Karpas-422 (cell line): Measurements from ENCODE around the gene DPP6. TPM values are rescaled to one million over a fixed set of nuclear protein-coding genes. Genes with fewer than 3 reads are reported as not detected.

Source experiments
- DNase-seq: peaks from one replicate; pipeline ENCODE4 v3.0.0-alpha.2; 2015
- H2AFZ ChIP-seq: fragments of 200-600 bp; sonication (generic); 2 replicates; pipeline ENCODE4 v1.6.1; 2014; ENCODE audit warnings: antibody characterized with exemption, low read length, mixed read lengths
- H3K27ac ChIP-seq: fragments of 200-600 bp; sonication (generic); 2 replicates; pipeline ENCODE4 v1.5.1; 2014; ENCODE audit warnings: mild to moderate bottlenecking, low read length, moderate library complexity
- H3K27me3 ChIP-seq: fragments of 200-600 bp; sonication (generic); 2 replicates; pipeline ENCODE4 v1.6.1; 2014; ENCODE audit warnings: low read length, mixed read lengths
- H3K36me3 ChIP-seq: fragments of 200-600 bp; sonication (generic); 2 replicates; pipeline ENCODE4 v1.6.1; 2014; ENCODE audit warnings: low read length, mixed read lengths; ENCODE audit not compliant: insufficient read depth
- H3K4me1 ChIP-seq: fragments of 200-600 bp; sonication (generic); 2 replicates; pipeline ENCODE4 v1.6.1; 2014; ENCODE audit warnings: mild to moderate bottlenecking, low read length, mixed read lengths
- H3K4me2 ChIP-seq: fragments of 200-600 bp; sonication (generic); 2 replicates; pipeline ENCODE4 v1.6.1; 2014; ENCODE audit warnings: low read length, low read depth, mild to moderate bottlenecking; ENCODE audit not compliant: poor library complexity, severe bottlenecking
- H3K4me3 ChIP-seq: fragments of 200-600 bp; sonication (generic); 2 replicates; pipeline ENCODE4 v1.5.1; 2014; ENCODE audit warnings: mild to moderate bottlenecking, antibody characterized with exemption, low read length, mixed read lengths
- H3K79me2 ChIP-seq: fragments of 200-600 bp; sonication (generic); 2 replicates; pipeline ENCODE4 v1.6.1; 2014; ENCODE audit warnings: mild to moderate bottlenecking, low read length, mixed read lengths
- H3K9ac ChIP-seq: fragments of 200-600 bp; sonication (generic); 2 replicates; pipeline ENCODE4 v1.6.0; 2014; ENCODE audit warnings: low read length
- H3K9me2 ChIP-seq: fragments of 200-600 bp; sonication (generic), shearing (Covaris generic); replicated peaks from 2 replicates; pipeline ENCODE4 v1.6.0; 2014; ENCODE audit warnings: mild to moderate bottlenecking, low read length, moderate library complexity; ENCODE audit not compliant: insufficient read depth
- H3K9me3 ChIP-seq: fragments of 300-700, 200-600 bp; sonication (generic); 2 replicates; pipeline ENCODE4 v1.6.1; 2014; ENCODE audit warnings: low read length, mixed read lengths
- H4K20me1 ChIP-seq: fragments of 200-600 bp; sonication (generic); 2 replicates; pipeline ENCODE4 v1.6.1; 2014; ENCODE audit warnings: mild to moderate bottlenecking, antibody characterized with exemption, low read length, low read depth; ENCODE audit not compliant: insufficient read depth
- total RNA-seq: library from RNA; depleted of rRNA; stranded (reverse); fragments of >200 nt; shearing (Covaris generic); gene quantifications from 2 replicates; pipeline ENCODE4 v1.2.3, GENCODE V29; 2014; ENCODE audit warnings: low replicate concordance

DPP6 gene
- total RNA-seq, 1 experiment from 2014 or later = not detected

DNA sequence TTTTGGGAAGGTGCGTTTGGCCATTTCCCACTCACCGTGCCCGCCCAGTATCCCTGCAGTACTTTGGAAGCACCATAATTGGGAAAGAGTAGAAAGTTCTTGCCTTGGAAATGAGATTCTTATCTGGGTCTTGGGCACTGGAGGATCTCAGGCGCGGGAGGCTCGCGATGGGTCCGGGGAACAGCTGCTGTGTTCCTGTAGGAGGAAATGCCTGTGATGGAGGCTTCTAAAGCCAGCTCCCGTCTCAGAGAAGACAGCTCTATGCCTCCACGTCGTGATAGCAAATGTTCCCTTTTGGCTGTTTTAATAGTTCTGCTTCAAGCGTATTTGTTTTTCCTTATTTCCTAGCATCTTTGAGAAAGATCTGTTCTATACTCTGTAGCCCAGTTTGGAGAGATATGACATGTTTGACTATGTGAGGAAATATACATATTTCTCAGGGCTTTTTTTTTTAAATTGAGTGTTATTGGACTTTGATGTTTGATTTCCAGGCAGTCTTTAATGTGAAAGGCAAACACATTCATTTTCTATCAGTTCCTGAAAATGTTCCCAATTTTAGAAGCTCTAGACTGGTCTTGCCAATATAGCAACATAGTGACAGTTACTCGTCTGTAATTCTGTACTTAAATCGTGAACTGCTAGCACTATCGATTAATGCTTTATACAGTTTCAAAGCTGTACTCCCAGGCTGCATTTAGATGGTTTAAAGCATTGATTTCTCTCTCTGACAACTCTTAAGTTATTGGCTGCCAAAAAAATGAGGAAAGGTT is 280.8 kb downstream of the DPP6 start:
- no peak overlapping the region for H2AFZ ChIP-seq
- H3K9me3 ChIP-seq = no peaks in the 10 kb centered on the region
- DNase-seq = no peak
- no peaks in the 10 kb centered on the region for H3K79me2 ChIP-seq
- no peaks in the 10 kb centered on the region for H3K36me3 ChIP-seq
- H4K20me1 ChIP-seq = no peaks in the 10 kb centered on the region
- no peak overlapping the region for H3K4me3 ChIP-seq
- no peaks in the 10 kb centered on the region; the same call in 1 of the 2 replicates for H3K27me3 ChIP-seq
- no peak overlapping the region for H3K9ac ChIP-seq
- no peaks in the 10 kb centered on the region for H3K4me1 ChIP-seq
- no peak overlapping the region for H3K27ac ChIP-seq
- no peaks in the 10 kb centered on the region for H3K9me2 ChIP-seq
- H3K4me2 ChIP-seq = no peak overlapping the region

DNA sequence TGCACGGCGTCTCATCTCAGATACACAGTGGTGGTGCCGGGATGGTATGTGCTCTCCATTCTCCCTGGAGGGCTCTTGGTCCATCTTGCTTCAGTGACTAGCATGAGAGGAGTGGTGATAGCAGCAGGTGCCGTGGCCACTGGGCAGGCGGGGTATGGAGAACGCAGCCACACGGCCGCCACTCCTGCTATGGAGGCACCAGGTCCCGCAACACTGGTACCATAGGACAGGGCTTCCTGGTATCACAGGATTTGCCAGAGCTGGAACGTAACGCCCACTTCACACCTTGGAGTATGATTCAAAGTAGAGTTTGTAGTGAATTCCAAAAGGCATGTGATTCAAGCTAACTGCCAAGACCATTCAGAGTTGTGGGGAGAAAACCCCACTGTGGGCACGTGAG is 284.1 kb downstream of the DPP6 start:
- H4K20me1 ChIP-seq = no peaks in the 10 kb centered on the region
- H2AFZ ChIP-seq = no peak overlapping the region
- H3K9me2 ChIP-seq = no peaks in the 10 kb centered on the region
- no peak overlapping the region for H3K27ac ChIP-seq
- no peak for DNase-seq
- H3K36me3 ChIP-seq = no peaks in the 10 kb centered on the region
- H3K9me3 ChIP-seq = no peaks in the 10 kb centered on the region
- peaks cover 2% of the 10 kb centered on the region; the same call in 1 of the 2 replicates for H3K27me3 ChIP-seq
- H3K4me1 ChIP-seq = no peaks in the 10 kb centered on the region
- no peak overlapping the region for H3K4me2 ChIP-seq
- H3K4me3 ChIP-seq = no peak overlapping the region
- no peaks in the 10 kb centered on the region for H3K79me2 ChIP-seq
- H3K9ac ChIP-seq = no peak overlapping the region

DNA sequence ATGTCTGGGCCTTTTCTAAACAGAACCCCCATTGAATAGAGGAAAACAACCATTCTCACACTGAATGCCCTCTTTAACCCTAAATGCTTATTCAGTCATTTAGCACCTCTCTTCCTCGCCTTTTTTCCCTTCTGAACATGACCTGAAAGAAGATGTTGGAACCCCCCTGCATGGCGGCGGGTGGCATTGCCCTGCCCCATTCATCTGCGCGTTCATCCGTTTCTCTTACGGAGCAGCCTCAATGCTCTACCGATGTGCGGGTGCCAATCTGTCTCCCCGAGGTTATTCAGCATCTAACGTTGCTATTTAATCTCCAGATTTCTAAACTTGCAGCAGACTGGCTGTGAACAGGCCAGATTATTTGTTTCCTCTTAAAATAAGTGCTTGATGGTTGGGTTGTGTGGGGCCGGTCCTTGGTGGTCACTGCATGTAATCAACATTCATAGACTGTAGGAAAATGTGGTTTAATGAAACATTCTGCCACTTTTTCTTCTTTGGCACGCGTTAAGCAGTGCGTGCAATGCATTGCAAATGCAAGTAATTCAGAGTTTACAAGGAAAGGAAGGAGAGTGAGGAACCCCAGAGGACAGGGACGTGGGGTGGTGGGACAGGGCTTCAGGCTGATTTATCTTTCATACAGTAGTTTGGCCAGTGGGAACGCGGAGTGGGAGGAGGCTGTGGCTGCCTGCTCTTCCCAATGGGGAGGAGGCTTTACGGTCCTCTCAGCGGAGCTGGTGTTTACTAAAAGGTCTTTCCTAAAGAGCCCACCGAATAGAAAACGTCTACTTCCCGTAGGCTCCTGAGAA is 286.7 kb downstream of the DPP6 start:
- no peak for DNase-seq
- no peak overlapping the region for H2AFZ ChIP-seq
- no peak overlapping the region for H3K4me3 ChIP-seq
- no peak overlapping the region for H3K27ac ChIP-seq
- no peaks in the 10 kb centered on the region for H3K9me2 ChIP-seq
- H3K4me1 ChIP-seq = no peaks in the 10 kb centered on the region
- H3K79me2 ChIP-seq = no peaks in the 10 kb centered on the region
- peaks cover 2% of the 10 kb centered on the region; the same call in 1 of the 2 replicates for H3K27me3 ChIP-seq
- no peak overlapping the region for H3K9ac ChIP-seq
- H3K4me2 ChIP-seq = no peak overlapping the region
- no peaks in the 10 kb centered on the region for H3K36me3 ChIP-seq
- no peaks in the 10 kb centered on the region for H3K9me3 ChIP-seq
- no peaks in the 10 kb centered on the region for H4K20me1 ChIP-seq

DNA sequence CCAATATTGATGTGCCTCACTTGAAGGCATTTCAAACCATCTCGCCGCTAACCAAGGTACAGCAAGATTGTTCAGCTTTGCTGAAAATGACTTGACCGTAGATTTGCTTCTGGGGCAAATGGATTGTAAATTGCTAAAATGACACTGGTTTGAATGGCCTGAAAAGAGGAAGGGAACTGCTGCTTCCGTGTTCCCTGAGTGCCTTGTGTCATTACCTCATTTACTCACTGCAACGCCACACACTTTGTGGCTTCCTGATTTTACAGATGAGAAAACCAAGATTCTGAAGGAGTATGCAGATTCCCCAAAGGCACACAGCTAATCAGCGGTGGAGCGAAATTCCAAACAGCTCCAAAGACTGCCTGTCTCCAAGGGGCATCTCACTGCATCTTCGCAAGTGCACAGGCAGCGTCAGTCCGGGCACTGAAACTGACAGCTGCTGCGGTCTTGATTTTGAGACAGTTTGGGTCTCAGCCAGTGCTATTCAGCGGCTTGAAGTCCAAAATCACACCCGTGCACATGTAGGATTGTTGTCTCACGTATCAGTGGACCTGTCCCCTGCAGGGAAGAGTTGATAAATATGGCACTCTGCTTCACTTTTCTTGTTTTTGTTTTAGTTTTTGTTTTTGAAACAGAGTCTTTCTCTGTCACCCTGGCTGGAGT is 290.9 kb downstream of the DPP6 start:
- Histone ChIP-seq H2AFZ (no peak overlapping the region), H3K36me3 (no peaks in the 10 kb centered on the region), H3K9ac (no peak overlapping the region), H3K27ac (no peak overlapping the region), H3K27me3 (0 out of 2 replicates have a peak, but pooled peaks cover 2% of the 10 kb centered on the region), H3K4me2 (no peak overlapping the region), H3K79me2 (no peaks in the 10 kb centered on the region), H3K9me2 (no peaks in the 10 kb centered on the region), H4K20me1 (no peaks in the 10 kb centered on the region), H3K4me3 (no peak overlapping the region), H3K9me3 (no peaks in the 10 kb centered on the region), H3K4me1 (no peaks in the 10 kb centered on the region)
- no peak for DNase-seq

DNA sequence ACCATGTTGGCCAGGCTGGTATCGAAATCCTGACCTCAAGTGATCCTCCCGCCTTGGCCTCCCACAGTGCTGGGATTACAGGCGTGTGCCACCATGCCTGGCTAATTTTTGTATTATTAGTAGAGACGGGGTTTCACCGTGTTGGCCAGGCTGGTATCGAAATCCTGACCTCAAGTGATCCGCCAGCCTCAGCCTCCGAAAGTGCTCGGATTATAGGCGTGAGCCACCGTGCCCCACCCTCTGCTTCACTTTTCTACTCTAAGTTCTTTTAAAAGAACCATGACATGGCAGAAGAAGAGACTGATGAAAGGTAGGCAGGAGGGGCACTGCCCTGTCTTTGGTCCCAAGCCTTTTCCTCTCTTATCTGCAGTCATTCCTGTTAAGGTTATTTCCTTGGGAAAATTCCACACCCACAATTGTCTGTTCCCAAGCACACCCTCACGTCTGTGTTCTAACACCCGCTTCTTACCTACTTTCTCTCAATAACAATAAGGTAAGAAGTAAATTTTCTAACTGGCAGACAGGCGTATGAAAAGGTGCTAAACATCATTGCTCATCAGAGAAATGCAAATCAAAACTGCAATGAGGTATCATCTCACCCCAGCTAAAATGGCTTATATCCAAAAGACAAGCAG is 291.7 kb downstream of the DPP6 start:
- no peak overlapping the region for H3K4me3 ChIP-seq
- no peaks in the 10 kb centered on the region for H3K4me1 ChIP-seq
- H4K20me1 ChIP-seq = no peaks in the 10 kb centered on the region
- DNase-seq = no peak
- H2AFZ ChIP-seq = no peak overlapping the region
- no peaks in the 10 kb centered on the region for H3K9me3 ChIP-seq
- H3K9ac ChIP-seq = no peak overlapping the region
- no peaks in the 10 kb centered on the region for H3K9me2 ChIP-seq
- H3K4me2 ChIP-seq = no peak overlapping the region
- H3K27me3 ChIP-seq = no peaks in the 10 kb centered on the region
- no peaks in the 10 kb centered on the region for H3K36me3 ChIP-seq
- H3K27ac ChIP-seq = no peak overlapping the region
- no peaks in the 10 kb centered on the region for H3K79me2 ChIP-seq

DNA sequence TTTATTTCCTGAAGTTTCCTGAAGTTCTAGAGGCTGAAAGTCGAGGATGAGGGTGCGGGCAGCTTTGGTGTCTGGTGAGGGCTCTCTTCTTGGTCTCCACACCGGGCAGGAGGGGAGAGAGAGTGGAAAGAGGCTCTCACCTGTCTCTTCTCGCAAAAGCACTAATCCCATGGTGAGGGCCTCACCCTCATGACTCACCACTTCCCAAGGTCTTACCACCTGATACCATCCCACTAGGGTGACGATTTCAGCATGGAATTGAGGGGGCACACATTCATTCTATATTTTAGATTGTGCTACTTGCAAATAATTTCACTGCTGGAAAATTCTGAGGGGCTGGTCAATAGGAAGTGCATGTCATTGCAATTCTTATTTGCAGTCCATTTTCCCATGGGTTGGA is 292.9 kb downstream of the DPP6 start:
- Histone ChIP-seq H3K27ac (no peak overlapping the region), H3K9me3 (no peaks in the 10 kb centered on the region), H3K36me3 (no peaks in the 10 kb centered on the region), H3K9ac (no peak overlapping the region), H3K27me3 (no peaks in the 10 kb centered on the region), H3K4me2 (no peak overlapping the region), H3K4me3 (no peak overlapping the region), H2AFZ (no peak overlapping the region), H4K20me1 (no peaks in the 10 kb centered on the region), H3K4me1 (no peaks in the 10 kb centered on the region), H3K9me2 (no peaks in the 10 kb centered on the region), H3K79me2 (no peaks in the 10 kb centered on the region)
- DNase-seq = no peak

DNA sequence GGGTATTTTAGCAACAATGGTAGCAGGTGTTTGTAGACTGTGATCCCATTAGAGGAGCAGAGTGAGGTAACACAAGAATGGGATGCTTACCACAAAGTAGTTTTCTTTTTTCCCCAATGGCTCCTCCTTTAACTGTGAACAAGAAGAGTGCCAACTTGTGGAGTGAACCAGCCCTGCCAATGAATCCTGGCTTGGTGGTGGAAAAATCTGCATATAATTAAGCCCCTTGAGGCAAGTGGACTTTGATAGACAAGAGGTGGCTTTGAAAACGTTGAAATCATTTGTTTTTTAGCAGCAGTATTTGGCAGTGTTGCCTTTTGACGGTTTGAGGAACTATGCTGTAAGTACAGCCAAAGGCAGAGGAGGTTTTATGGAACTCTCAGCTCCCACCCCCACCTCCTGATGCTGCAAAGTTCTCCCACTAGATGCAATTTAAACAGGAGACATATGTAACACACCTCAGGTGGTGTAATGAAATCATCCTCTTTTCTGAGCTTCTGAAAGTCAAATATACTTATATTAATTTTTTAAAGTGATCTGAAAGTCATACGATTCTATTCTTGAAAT is 295.6 kb downstream of the DPP6 start:
- no peak overlapping the region for H3K9ac ChIP-seq
- H3K79me2 ChIP-seq = no peaks in the 10 kb centered on the region
- no peak overlapping the region for H3K4me2 ChIP-seq
- H3K4me1 ChIP-seq = no peaks in the 10 kb centered on the region
- H3K36me3 ChIP-seq = no peaks in the 10 kb centered on the region
- no peak overlapping the region for H3K27ac ChIP-seq
- H3K4me3 ChIP-seq = no peak overlapping the region
- H4K20me1 ChIP-seq = no peaks in the 10 kb centered on the region
- no peaks in the 10 kb centered on the region for H3K27me3 ChIP-seq
- H3K9me3 ChIP-seq = no peaks in the 10 kb centered on the region
- H2AFZ ChIP-seq = no peak overlapping the region
- DNase-seq = no peak
- H3K9me2 ChIP-seq = no peaks in the 10 kb centered on the region
